CD14-positive monocyte (primary cell): ENCODE data around the gene TMEM109. TPM values are rescaled to one million over a fixed set of nuclear protein-coding genes. Genes with fewer than 3 reads are reported as not detected.

Experiments
- DNase-seq, 3 donors: peaks; one replicate each; pipeline ENCODE4 v3.0.0-alpha.2; 2011 to 2022
- H2AFZ ChIP-seq: 2 replicates; pipeline ENCODE4 v1.6.0; 2012; ENCODE audit warnings: mild to moderate bottlenecking, low read depth, low read length, inconsistent platforms; ENCODE audit not compliant: insufficient read depth, poor library complexity, severe bottlenecking
- H3K27ac ChIP-seq, 2 donors: 1 replicate in 1 of 2; 2 replicates in 1 of 2; pipeline ENCODE4 v1.5.1; 2012 to 2013; ENCODE audit warnings: low read length in 2 of 2, control low read depth in 1 of 2, inconsistent platforms in 1 of 2, low read depth in 1 of 2, mild to moderate bottlenecking in 1 of 2
- H3K27me3 ChIP-seq, 2 donors: one replicate each; pipeline versions ENCODE4 v1.6.0 to v1.6.1; 2011 to 2013; ENCODE audit warnings: low read length in 2 of 2; ENCODE audit not compliant: control insufficient read depth in 2 of 2, insufficient read depth in 2 of 2
- H3K36me3 ChIP-seq, 2 donors: replicated peaks in 1 of 2; 1 replicate in 1 of 2; 2 replicates in 1 of 2; pipeline versions ENCODE4 v1.5.1 to v1.6.1; 2012 to 2013; ENCODE audit warnings: low read length in 2 of 2, control low read depth in 1 of 2, inconsistent platforms in 1 of 2, mild to moderate bottlenecking in 1 of 2; ENCODE audit not compliant: insufficient read depth in 2 of 2, control insufficient read depth in 1 of 2
- H3K4me1 ChIP-seq, 2 donors: 1 replicate in 1 of 2; 2 replicates in 1 of 2; pipeline versions ENCODE4 v1.5.1 to v1.6.1; 2012 to 2013; ENCODE audit warnings: low read length in 2 of 2, control low read depth in 1 of 2, inconsistent platforms in 1 of 2, mild to moderate bottlenecking in 1 of 2, moderate library complexity in 1 of 2; ENCODE audit not compliant: insufficient read depth in 2 of 2, control insufficient read depth in 1 of 2
- H3K4me2 ChIP-seq: replicated peaks from 2 replicates; pipeline ENCODE3; 2012; ENCODE audit warnings: low read length, moderate library complexity, mild to moderate bottlenecking; ENCODE audit not compliant: poor library complexity, severe bottlenecking; ENCODE audit errors: extremely low read depth
- H3K4me3 ChIP-seq, 3 experiments: fragments of 200-600 bp in 1 of 3; sonication (generic) in 1 of 3; replicated peaks in 1 of 3; 1 replicate in 2 of 3; 2 replicates in 1 of 3; pipeline ENCODE4 v1.5.1; 2011 to 2013; ENCODE audit warnings: low read length in 3 of 3, mild to moderate bottlenecking in 3 of 3, control low read depth in 2 of 3, low read depth in 2 of 3, inconsistent platforms in 1 of 3, moderate library complexity in 1 of 3
- H3K79me2 ChIP-seq: 2 replicates; pipeline ENCODE4 v1.6.0; 2012; ENCODE audit warnings: mild to moderate bottlenecking, control low read depth, inconsistent platforms, low read length, moderate library complexity; ENCODE audit not compliant: insufficient read depth
- H3K9ac ChIP-seq: 2 replicates; pipeline ENCODE4 v1.6.0; 2017; ENCODE audit warnings: low read length, mild to moderate bottlenecking; ENCODE audit not compliant: insufficient read depth, poor library complexity, severe bottlenecking
- H3K9me3 ChIP-seq, 2 donors: replicated peaks in 1 of 2; 1 replicate in 1 of 2; 2 replicates in 1 of 2; pipeline versions ENCODE4 v1.5.1 to v1.6.1; 2012 to 2013; ENCODE audit warnings: low read length in 2 of 2, control low read depth in 1 of 2; ENCODE audit not compliant: control insufficient read depth in 1 of 2, insufficient read depth in 1 of 2
- H4K20me1 ChIP-seq: 2 replicates; pipeline ENCODE4 v1.6.0; 2012; ENCODE audit warnings: mild to moderate bottlenecking, low read length, control low read depth, moderate library complexity; ENCODE audit not compliant: insufficient read depth
- H3K27ac Mint-ChIP-seq, 7 donors: one replicate each; pipeline ENCODE4 v1.8.0; 2020; ENCODE audit warnings: mild to moderate bottlenecking in 7 of 7, mixed read lengths in 7 of 7, moderate library complexity in 6 of 7, inconsistent platforms in 2 of 7
- H3K27me3 Mint-ChIP-seq, 3 donors: one replicate each; pipeline ENCODE4 v1.8.0; 2021 to 2022; ENCODE audit warnings: low read depth in 3 of 3, mild to moderate bottlenecking in 3 of 3, mixed read lengths in 3 of 3, moderate library complexity in 3 of 3, inconsistent platforms in 1 of 3
- H3K36me3 Mint-ChIP-seq, 2 donors: one replicate each; pipeline ENCODE4 v1.8.0; 2020; ENCODE audit warnings: mixed read lengths in 2 of 2, inconsistent platforms in 1 of 2, mild to moderate bottlenecking in 1 of 2
- H3K4me1 Mint-ChIP-seq: one replicate; pipeline ENCODE4 v1.8.0; 2020; ENCODE audit warnings: mild to moderate bottlenecking, mixed read lengths
- H3K4me3 Mint-ChIP-seq, 2 donors: one replicate each; pipeline ENCODE4 v1.8.0; 2020; ENCODE audit warnings: mild to moderate bottlenecking in 2 of 2, mixed read lengths in 2 of 2, moderate library complexity in 1 of 2
- H3K9me3 Mint-ChIP-seq, 7 donors: one replicate each; pipeline ENCODE4 v1.8.0; 2020 to 2022; ENCODE audit warnings: mixed read lengths in 7 of 7, mild to moderate bottlenecking in 6 of 7, moderate library complexity in 6 of 7, inconsistent platforms in 2 of 7
- WGBS: methylation state at CpG from one replicate; pipeline ENCODE4 v1.1.5; 2013; ENCODE audit warnings: missing lambda C conversion rate; ENCODE audit not compliant: insufficient coverage; 5-methylcytosine and 5-hydroxymethylcytosine counted together
- intact Hi-C, 2 donors: fragments of 100-400 bp; cut with micrococcal nuclease; formaldehyde crosslinking; loops; one replicate each; pipeline versions ENCODE4 v1.15.0 to v1.15.1; 2023
- polyA plus RNA-seq, 3 donors: library from polyadenylated mRNA; depleted of rRNA in 1 of 3; unstranded in 2 of 3; stranded (reverse) in 1 of 3; fragments of 300-500 nt in 2 of 3; fragments of >200 nt in 1 of 3; fragmentation: Illumina TruSeq in 2 of 3; gene quantifications; 1 replicate in 2 of 3; 2 replicates in 1 of 3; pipeline ENCODE4 v1.2.3, GENCODE V29; 2012 to 2021
- TF ChIP-seq, protein P1 (sequence below): fragments of 200-600 bp; IDR thresholded peaks from one replicate; pipeline ENCODE4 v1.8.0; 2022; ENCODE audit warnings: antibody characterized with exemption, mild to moderate bottlenecking

The TMEM109 gene
- polyA plus RNA-seq, 3 donors: 22.7 to 112 (median 110) TPM

DNA sequence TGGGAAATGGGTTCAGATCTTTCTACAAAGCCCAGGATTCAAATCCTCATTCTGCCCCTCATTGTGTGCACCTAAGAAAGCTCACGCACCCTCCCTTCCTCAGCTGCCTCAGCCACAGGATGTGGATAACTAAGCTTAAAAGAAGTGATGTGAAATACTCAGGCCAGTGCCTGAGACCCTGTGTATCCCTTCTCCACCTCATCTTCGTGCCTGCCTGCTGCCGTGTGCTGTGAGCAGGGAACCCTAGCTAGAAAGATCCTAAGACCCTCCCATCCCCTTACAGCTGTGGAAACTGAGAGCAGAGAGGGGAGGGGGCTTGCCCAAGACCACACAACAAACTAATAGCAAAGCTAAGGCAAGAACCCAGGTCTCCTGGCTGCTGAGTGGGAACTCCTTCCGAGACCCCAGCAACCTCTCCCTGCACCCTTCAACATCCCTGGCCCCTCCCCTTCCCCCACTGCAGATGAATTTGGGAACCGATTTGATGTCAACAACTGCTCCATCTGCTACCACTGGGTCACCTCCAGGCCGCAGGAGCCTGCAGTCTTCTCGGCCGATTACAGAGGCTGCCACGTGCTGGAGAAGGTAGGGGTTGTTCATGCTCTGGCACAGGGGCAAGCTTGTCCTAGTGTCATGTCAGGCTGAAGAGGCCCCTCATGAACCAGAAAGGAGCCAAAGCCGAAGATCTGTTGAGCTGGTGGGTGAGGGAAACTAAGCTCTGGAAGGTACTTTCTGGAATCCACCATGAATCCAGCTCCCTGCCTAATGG, 45.1 kb upstream of the TMEM109 start:
- Mint-ChIP-seq H3K9me3 (no peaks in the 10 kb centered on the region), H3K27ac (no peak overlapping the region), H3K4me3 (no peak overlapping the region), H3K27me3 (peaks cover 0 to 5% (median 3%) of the 10 kb centered on the region in 3 donors), H3K4me1 (peaks cover 14% of the 10 kb centered on the region), H3K36me3 (no peaks in the 10 kb centered on the region)
- H2AFZ ChIP-seq: no peak overlapping the region
- no peak overlapping the region for H3K4me2 ChIP-seq
- 97% methylated on average over 5 of the region's 10 CpGs for WGBS
- H3K9ac ChIP-seq: no peak overlapping the region
- no peaks in the 10 kb centered on the region for H3K9me3 ChIP-seq
- H3K4me1 ChIP-seq: peaks cover 11 to 15% of the 10 kb centered on the region in 2 donors
- intact Hi-C loops: no loop called here
- H3K4me3 ChIP-seq: no peak overlapping the region
- no peaks in the 10 kb centered on the region for H3K27me3 ChIP-seq
- DNase-seq: no peak
- H3K36me3 ChIP-seq: no peaks in the 10 kb centered on the region
- H3K27ac ChIP-seq: no peak overlapping the region
- H4K20me1 ChIP-seq: no peaks in the 10 kb centered on the region
- H3K79me2 ChIP-seq: no peaks in the 10 kb centered on the region
- TF ChIP-seq, protein P1, sequence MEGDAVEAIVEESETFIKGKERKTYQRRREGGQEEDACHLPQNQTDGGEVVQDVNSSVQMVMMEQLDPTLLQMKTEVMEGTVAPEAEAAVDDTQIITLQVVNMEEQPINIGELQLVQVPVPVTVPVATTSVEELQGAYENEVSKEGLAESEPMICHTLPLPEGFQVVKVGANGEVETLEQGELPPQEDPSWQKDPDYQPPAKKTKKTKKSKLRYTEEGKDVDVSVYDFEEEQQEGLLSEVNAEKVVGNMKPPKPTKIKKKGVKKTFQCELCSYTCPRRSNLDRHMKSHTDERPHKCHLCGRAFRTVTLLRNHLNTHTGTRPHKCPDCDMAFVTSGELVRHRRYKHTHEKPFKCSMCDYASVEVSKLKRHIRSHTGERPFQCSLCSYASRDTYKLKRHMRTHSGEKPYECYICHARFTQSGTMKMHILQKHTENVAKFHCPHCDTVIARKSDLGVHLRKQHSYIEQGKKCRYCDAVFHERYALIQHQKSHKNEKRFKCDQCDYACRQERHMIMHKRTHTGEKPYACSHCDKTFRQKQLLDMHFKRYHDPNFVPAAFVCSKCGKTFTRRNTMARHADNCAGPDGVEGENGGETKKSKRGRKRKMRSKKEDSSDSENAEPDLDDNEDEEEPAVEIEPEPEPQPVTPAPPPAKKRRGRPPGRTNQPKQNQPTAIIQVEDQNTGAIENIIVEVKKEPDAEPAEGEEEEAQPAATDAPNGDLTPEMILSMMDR: no peak

DNA sequence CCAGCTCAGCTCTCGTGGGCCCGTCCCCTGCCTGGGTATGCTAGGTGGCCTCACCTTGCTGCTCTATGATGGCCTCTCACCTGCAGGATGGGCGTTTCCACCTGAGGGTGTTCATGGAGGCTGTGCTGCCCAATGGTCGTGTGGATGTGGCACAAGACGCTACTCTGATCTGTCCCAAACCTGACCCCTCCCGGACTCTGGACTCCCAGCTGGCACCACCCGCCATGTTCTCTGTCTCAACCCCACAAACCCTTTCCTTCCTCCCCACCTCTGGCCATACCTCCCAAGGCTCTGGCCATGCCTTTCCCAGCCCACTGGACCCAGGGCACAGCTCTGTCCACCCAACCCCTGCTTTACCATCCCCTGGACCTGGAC, 44.5 kb upstream of the TMEM109 start:
- peaks cover 14% of the 10 kb centered on the region for H3K4me1 Mint-ChIP-seq
- H3K27ac ChIP-seq: no peak overlapping the region
- 96% methylated on average over 7 of the region's 7 CpGs for WGBS
- no peaks in the 10 kb centered on the region for H3K36me3 ChIP-seq
- no peaks in the 10 kb centered on the region for H3K36me3 Mint-ChIP-seq
- DNase-seq: no peak
- H3K9me3 ChIP-seq: no peaks in the 10 kb centered on the region
- no peaks in the 10 kb centered on the region for H3K27me3 ChIP-seq
- no peak overlapping the region for H3K4me2 ChIP-seq
- no peaks in the 10 kb centered on the region for H3K9me3 Mint-ChIP-seq
- H3K27ac Mint-ChIP-seq: no peak overlapping the region
- H2AFZ ChIP-seq: no peak overlapping the region
- no peaks in the 10 kb centered on the region for H4K20me1 ChIP-seq
- peaks cover 11 to 15% of the 10 kb centered on the region in 2 donors for H3K4me1 ChIP-seq
- intact Hi-C loops: no loop called here
- TF ChIP-seq, protein P1: no peak
- H3K27me3 Mint-ChIP-seq: peaks cover 0 to 5% (median 3%) of the 10 kb centered on the region in 3 donors
- no peak overlapping the region for H3K4me3 Mint-ChIP-seq
- H3K9ac ChIP-seq: no peak overlapping the region
- H3K79me2 ChIP-seq: no peaks in the 10 kb centered on the region
- no peak overlapping the region for H3K4me3 ChIP-seq
